ENCODE data around the gene RCVRN. TPM values are rescaled to one million over a fixed set of nuclear protein-coding genes. Genes with fewer than 3 reads are reported as not detected.
A peak's percentile ranks its signal among the peaks of the same experiment; 100 is the strongest.

The RCVRN gene
- total RNA-seq, 1 donor from 2014 or later = not detected

DNA sequence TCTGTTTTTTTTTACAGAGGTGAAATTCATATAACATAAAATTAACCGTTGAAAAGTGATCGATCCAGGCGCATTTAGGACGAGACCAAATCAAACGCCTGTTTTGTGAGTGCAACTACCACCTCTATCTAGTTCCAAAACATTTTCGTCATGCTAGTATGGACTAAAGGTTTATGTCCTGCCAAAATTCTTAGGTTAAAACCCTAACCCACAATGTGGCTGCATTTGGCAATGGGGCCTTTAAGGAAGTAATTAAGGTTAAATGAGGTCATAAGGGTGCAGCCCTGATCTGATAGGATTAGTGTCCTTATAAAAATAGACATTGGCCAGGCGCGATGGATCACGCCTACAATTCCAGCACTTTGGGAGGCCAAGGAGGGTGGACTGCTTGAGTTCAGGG is 32.8 kb upstream of the RCVRN start:
- Histone ChIP-seq H3K9ac (ENCODE audit: low read depth in 1 of 3, low read length in 3 of 3) (no peak overlapping the region), H3K27ac (ENCODE audit: low read depth, low read length) (no peak overlapping the region), H3K36me3 (ENCODE audit: control insufficient read depth in 3 of 3, insufficient read depth in 3 of 3, low read length in 3 of 3) (peaks cover 0 to 17% (median 2%) of the 10 kb centered on the region in 3 donors), H3K27me3 (ENCODE audit: control insufficient read depth in 3 of 3, insufficient read depth in 3 of 3, low read length in 3 of 3) (peaks cover 0 to 3% (median 0%) of the 10 kb centered on the region in 3 donors), H3K9me3 (ENCODE audit: control insufficient read depth in 3 of 3, low read length in 3 of 3) (peaks cover 0 to 2% (median 2%) of the 10 kb centered on the region in 3 donors), H3K4me3 (ENCODE audit: low read length in 3 of 3) (no peak overlapping the region), H3K4me1 (ENCODE audit: control insufficient read depth in 3 of 3, insufficient read depth in 3 of 3, low read length in 3 of 3) (peaks cover 5 to 6% (median 6%) of the 10 kb centered on the region in 3 donors)

- no peak overlapping the region for H3K9ac ChIP-seq (ENCODE audit: low read depth in 1 of 3, low read length in 3 of 3)
- no peak overlapping the region for H3K4me3 ChIP-seq (ENCODE audit: low read length in 3 of 3)
- H3K27ac ChIP-seq (ENCODE audit: low read depth, low read length) = no peak overlapping the region
- peaks cover 0 to 17% (median 2%) of the 10 kb centered on the region in 3 donors for H3K36me3 ChIP-seq (ENCODE audit: control insufficient read depth in 3 of 3, insufficient read depth in 3 of 3, low read length in 3 of 3)
- H3K27me3 ChIP-seq (ENCODE audit: control insufficient read depth in 3 of 3, insufficient read depth in 3 of 3, low read length in 3 of 3) = peaks cover 0 to 3% (median 0%) of the 10 kb centered on the region in 3 donors
- H3K9me3 ChIP-seq (ENCODE audit: control insufficient read depth in 3 of 3, low read length in 3 of 3) = peaks cover 0 to 2% (median 2%) of the 10 kb centered on the region in 3 donors
- peaks cover 5 to 6% (median 6%) of the 10 kb centered on the region in 3 donors for H3K4me1 ChIP-seq (ENCODE audit: control insufficient read depth in 3 of 3, insufficient read depth in 3 of 3, low read length in 3 of 3)
These were observed 32.2 kb upstream of the RCVRN start for GRCh38 chr17:9937241-9937761.

DNA sequence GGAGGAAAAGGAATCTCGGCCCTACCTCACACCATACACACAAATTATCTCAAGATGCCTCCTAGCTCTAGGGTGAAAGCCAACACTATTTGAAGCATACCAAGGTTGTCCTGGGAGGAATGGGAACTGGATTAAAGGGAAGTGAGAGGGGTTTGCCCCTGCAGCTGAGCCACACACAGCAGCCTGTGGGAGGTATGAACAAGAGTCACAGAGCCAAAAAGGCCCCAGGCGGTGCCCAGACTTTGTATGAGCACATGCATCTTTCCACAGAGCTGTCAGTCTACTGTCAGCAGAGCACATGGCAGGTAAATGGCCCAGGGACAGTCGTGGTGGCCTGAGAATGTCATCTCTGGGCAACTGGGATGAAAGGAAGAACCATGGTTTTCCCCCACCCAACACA is 31.0 kb upstream of the RCVRN start:
- Histone ChIP-seq H3K27ac (ENCODE audit: low read depth, low read length) (no peak overlapping the region), H3K4me1 (ENCODE audit: control insufficient read depth in 3 of 3, insufficient read depth in 3 of 3, low read length in 3 of 3) (peaks cover 5 to 6% (median 6%) of the 10 kb centered on the region in 3 donors), H3K9me3 (ENCODE audit: control insufficient read depth in 3 of 3, low read length in 3 of 3) (peaks cover 0 to 2% (median 2%) of the 10 kb centered on the region in 3 donors), H3K36me3 (ENCODE audit: control insufficient read depth in 3 of 3, insufficient read depth in 3 of 3, low read length in 3 of 3) (peaks cover 0 to 17% (median 0%) of the 10 kb centered on the region in 3 donors), H3K27me3 (ENCODE audit: control insufficient read depth in 3 of 3, insufficient read depth in 3 of 3, low read length in 3 of 3) (peaks cover 6 to 10% (median 9%) of the 10 kb centered on the region in 3 donors), H3K4me3 (ENCODE audit: low read length in 3 of 3) (no peak overlapping the region), H3K9ac (ENCODE audit: low read depth in 1 of 3, low read length in 3 of 3) (no peak overlapping the region)

GRCh38 chr17:9935408-9935807 is 30.3 kb upstream of the RCVRN start:
- H3K4me3 ChIP-seq (ENCODE audit: low read length in 3 of 3) = no peak overlapping the region
- peaks cover 0 to 2% (median 2%) of the 10 kb centered on the region in 3 donors for H3K9me3 ChIP-seq (ENCODE audit: control insufficient read depth in 3 of 3, low read length in 3 of 3)

DNA sequence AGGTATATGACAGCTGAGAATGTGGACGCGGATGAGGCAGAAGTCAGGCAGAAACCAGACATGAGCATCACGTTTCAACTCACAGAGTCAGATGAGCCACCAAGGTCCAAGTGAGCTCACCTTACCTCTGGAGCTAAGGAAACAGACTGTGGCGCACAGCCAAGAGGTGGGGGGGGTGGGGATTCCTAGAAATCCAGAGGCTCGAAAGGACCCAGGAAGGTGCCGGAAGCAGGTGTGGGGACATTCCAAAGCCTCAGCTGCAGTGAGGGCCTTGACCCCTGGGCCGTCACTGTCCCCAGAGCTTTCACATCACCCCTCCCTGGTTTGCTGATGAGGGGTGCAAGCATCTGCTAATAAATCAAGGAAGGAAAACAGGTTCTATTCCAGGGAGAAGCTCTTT is 29.3 kb upstream of the RCVRN start:
- H3K4me3 ChIP-seq (ENCODE audit: low read length in 3 of 3) = no peak overlapping the region
- no peak overlapping the region for H3K9ac ChIP-seq (ENCODE audit: low read depth in 1 of 3, low read length in 3 of 3)
- no peak overlapping the region for H3K27ac ChIP-seq (ENCODE audit: low read depth, low read length)
- H3K4me1 ChIP-seq (ENCODE audit: control insufficient read depth in 3 of 3, insufficient read depth in 3 of 3, low read length in 3 of 3) = peaks cover 5 to 6% (median 6%) of the 10 kb centered on the region in 3 donors
- peaks cover 0 to 12% (median 0%) of the 10 kb centered on the region in 3 donors for H3K36me3 ChIP-seq (ENCODE audit: control insufficient read depth in 3 of 3, insufficient read depth in 3 of 3, low read length in 3 of 3)
- H3K9me3 ChIP-seq (ENCODE audit: control insufficient read depth in 3 of 3, low read length in 3 of 3) = peaks cover 0 to 2% (median 0%) of the 10 kb centered on the region in 3 donors
- H3K27me3 ChIP-seq (ENCODE audit: control insufficient read depth in 3 of 3, insufficient read depth in 3 of 3, low read length in 3 of 3) = peaks cover 9 to 12% (median 12%) of the 10 kb centered on the region in 3 donors

More at GRCh38 chr17:9935408-9935807, 30.3 kb upstream of the RCVRN start:
- peaks cover 5 to 6% (median 6%) of the 10 kb centered on the region in 3 donors for H3K4me1 ChIP-seq (ENCODE audit: control insufficient read depth in 3 of 3, insufficient read depth in 3 of 3, low read length in 3 of 3)
- H3K36me3 ChIP-seq (ENCODE audit: control insufficient read depth in 3 of 3, insufficient read depth in 3 of 3, low read length in 3 of 3) = peaks cover 0 to 14% (median 0%) of the 10 kb centered on the region in 3 donors
- no peak overlapping the region for H3K27ac ChIP-seq (ENCODE audit: low read depth, low read length)
- peaks cover 9 to 12% (median 11%) of the 10 kb centered on the region in 3 donors for H3K27me3 ChIP-seq (ENCODE audit: control insufficient read depth in 3 of 3, insufficient read depth in 3 of 3, low read length in 3 of 3)
- H3K9ac ChIP-seq (ENCODE audit: low read depth in 1 of 3, low read length in 3 of 3) = no peak overlapping the region

DNA sequence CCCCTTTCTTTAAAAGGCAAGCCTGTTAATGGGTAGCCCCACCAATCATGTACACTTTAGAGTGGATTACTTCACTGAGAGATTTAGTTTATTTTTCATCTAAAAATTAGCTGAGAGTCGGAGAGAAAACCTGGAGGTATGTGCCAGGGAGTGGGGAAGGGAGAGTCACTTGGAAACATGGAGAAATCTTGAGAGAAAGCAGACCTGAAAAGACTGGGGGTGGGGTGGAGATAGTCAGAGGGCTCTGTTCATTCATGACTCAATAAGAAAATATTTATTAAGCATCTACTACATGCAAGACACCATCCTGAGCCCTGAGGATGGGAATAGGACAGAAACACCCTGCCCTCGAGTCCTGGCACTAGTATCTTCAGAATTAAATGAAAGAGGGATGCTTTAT is 27.4 kb upstream of the RCVRN start:
- Histone ChIP-seq H3K4me1 (ENCODE audit: control insufficient read depth in 3 of 3, insufficient read depth in 3 of 3, low read length in 3 of 3) (peaks cover 5 to 13% (median 6%) of the 10 kb centered on the region in 3 donors), H3K36me3 (ENCODE audit: control insufficient read depth in 3 of 3, insufficient read depth in 3 of 3, low read length in 3 of 3) (peaks cover 0 to 4% (median 0%) of the 10 kb centered on the region in 3 donors), H3K27ac (ENCODE audit: low read depth, low read length) (no peak overlapping the region), H3K27me3 (ENCODE audit: control insufficient read depth in 3 of 3, insufficient read depth in 3 of 3, low read length in 3 of 3) (peaks cover 9 to 17% (median 15%) of the 10 kb centered on the region in 3 donors), H3K9me3 (ENCODE audit: control insufficient read depth in 3 of 3, low read length in 3 of 3) (no peaks in the 10 kb centered on the region), H3K4me3 (ENCODE audit: low read length in 3 of 3) (no peak overlapping the region), H3K9ac (ENCODE audit: low read depth in 1 of 3, low read length in 3 of 3) (no peak overlapping the region)

DNA sequence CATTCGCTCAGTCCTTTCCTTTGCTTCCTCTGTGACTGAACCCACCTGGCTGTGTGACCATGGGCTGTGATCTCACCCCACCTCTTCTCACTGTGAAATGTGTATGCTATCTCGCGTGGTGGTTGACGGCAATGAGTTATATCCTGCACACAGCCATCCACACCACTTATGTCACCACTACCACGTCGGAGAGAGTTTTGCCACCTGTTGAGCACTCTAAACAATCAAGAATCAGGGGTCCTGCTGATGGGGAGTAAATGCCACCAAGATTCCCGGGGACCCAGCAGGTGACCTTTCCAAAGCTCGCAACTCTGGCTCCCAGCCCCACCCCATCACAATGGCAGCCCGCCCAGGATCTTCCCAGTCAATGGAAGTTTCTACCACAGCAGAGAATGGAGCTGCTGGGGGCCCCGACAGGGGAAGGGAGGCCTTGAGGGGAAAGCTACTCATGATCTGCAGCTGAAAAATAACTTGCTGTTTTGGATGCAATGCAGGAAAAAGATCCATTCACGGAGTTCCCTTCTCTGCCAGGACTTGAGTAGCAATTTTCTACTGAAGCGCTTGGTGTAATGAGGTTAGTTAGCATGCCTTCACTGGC is 26.2 kb upstream of the RCVRN start:
- Histone ChIP-seq H3K4me3 (ENCODE audit: low read length in 3 of 3) (no peak overlapping the region), H3K9me3 (ENCODE audit: control insufficient read depth in 3 of 3, low read length in 3 of 3) (no peaks in the 10 kb centered on the region), H3K27ac (ENCODE audit: low read depth, low read length) (peak overlapping the region; percentile 4), H3K9ac (ENCODE audit: low read depth in 1 of 3, low read length in 3 of 3) (no peak overlapping the region), H3K4me1 (ENCODE audit: control insufficient read depth in 3 of 3, insufficient read depth in 3 of 3, low read length in 3 of 3) (peaks cover 0 to 7% (median 0%) of the 10 kb centered on the region in 3 donors), H3K27me3 (ENCODE audit: control insufficient read depth in 3 of 3, insufficient read depth in 3 of 3, low read length in 3 of 3) (peaks cover 9 to 17% (median 15%) of the 10 kb centered on the region in 3 donors), H3K36me3 (ENCODE audit: control insufficient read depth in 3 of 3, insufficient read depth in 3 of 3, low read length in 3 of 3) (peaks cover 0 to 6% (median 0%) of the 10 kb centered on the region in 3 donors)

DNA sequence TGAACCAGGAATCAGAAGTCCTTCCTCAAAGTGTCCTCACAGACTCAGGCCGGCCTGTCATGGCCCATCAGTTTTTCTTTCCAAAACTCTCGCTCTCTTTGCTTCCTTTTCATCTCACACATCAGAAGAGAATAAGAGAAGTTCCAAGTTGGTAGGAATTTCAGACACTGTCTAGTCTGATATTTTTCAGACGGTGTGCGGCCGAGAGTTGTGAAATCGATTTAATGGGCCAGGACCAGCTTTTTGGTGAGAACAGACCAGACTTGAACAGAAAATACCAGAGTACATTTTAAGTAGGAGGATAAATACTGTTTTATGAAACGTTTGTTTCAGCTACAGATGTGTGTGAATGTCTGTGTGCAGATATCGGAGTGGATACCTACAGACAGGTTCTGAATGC is 24.8 kb upstream of the RCVRN start:
- Histone ChIP-seq H3K27me3 (ENCODE audit: control insufficient read depth in 3 of 3, insufficient read depth in 3 of 3, low read length in 3 of 3) (peaks cover 9 to 21% (median 17%) of the 10 kb centered on the region in 3 donors), H3K4me3 (ENCODE audit: low read length in 3 of 3) (no peak overlapping the region), H3K9ac (ENCODE audit: low read depth in 1 of 3, low read length in 3 of 3) (no peak overlapping the region), H3K36me3 (ENCODE audit: control insufficient read depth in 3 of 3, insufficient read depth in 3 of 3, low read length in 3 of 3) (peaks cover 0 to 7% (median 0%) of the 10 kb centered on the region in 3 donors), H3K27ac (ENCODE audit: low read depth, low read length) (peak overlapping the region; percentile 47), H3K9me3 (ENCODE audit: control insufficient read depth in 3 of 3, low read length in 3 of 3) (no peaks in the 10 kb centered on the region), H3K4me1 (ENCODE audit: control insufficient read depth in 3 of 3, insufficient read depth in 3 of 3, low read length in 3 of 3) (peaks cover 0 to 7% (median under 1%) of the 10 kb centered on the region in 3 donors)

- Histone ChIP-seq H3K36me3 (ENCODE audit: control insufficient read depth in 3 of 3, insufficient read depth in 3 of 3, low read length in 3 of 3) (peaks cover 0 to 7% (median 0%) of the 10 kb centered on the region in 3 donors), H3K27ac (ENCODE audit: low read depth, low read length) (peak overlapping the region; percentile 47)
These were observed 23.7 kb upstream of the RCVRN start for GRCh38 chr17:9928601-9929333.

More at GRCh38 chr17:9928601-9929333, 23.7 kb upstream of the RCVRN start:
- Histone ChIP-seq H3K27me3 (ENCODE audit: control insufficient read depth in 3 of 3, insufficient read depth in 3 of 3, low read length in 3 of 3) (peaks cover 9 to 21% (median 17%) of the 10 kb centered on the region in 3 donors), H3K4me1 (ENCODE audit: control insufficient read depth in 3 of 3, insufficient read depth in 3 of 3, low read length in 3 of 3) (peaks cover 0 to 7% (median 4%) of the 10 kb centered on the region in 3 donors), H3K4me3 (ENCODE audit: low read length in 3 of 3) (peak overlapping the region in 1 of 3 donors; percentile 6), H3K9ac (ENCODE audit: low read depth in 1 of 3, low read length in 3 of 3) (no peak overlapping the region), H3K9me3 (ENCODE audit: control insufficient read depth in 3 of 3, low read length in 3 of 3) (no peaks in the 10 kb centered on the region)

Data from skeletal muscle tissue (tissue), 4 donors.